ENCODE results near the gene ATOX1. TPM values are rescaled to one million over a fixed set of nuclear protein-coding genes. Genes with fewer than 3 reads are reported as not detected.
A peak's percentile ranks its signal among the peaks of the same experiment; 100 is the strongest.

The ATOX1 gene
- total and polyA plus RNA-seq, 2 of the 8 experiments (the other 6 are each of a cell fraction or from before 2014, with no cell fraction given) = 79.9 to 232 TPM

DNA sequence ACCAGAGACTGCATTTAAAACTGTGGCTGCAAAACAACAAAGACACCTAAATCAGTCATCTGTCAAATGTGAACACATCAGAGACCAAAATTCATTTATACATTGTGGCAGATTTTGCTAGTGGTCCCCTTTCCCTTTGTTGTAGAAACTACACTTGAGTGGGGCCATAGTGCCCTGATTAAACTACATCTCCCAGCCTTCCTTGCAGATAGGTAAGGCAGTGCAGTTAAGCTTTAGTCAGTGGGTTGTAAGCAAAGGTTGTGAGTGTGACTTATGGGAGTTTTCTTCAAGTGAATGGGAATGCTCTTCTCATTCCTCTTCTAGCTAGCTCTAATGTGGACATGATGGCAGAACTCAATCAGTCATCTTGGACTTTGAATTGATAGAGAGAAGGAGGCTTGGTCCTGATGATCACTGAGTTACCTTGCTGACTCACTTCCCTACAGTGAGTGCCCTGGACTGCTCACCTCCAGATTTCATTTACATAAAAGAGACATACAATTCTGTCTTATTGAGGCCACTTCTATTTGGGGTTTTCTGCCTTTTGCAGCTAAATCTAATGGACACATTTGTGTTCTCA is 36.5 kb downstream of the ATOX1 start (continued):
- TF ChIP-seq, protein P1, sequence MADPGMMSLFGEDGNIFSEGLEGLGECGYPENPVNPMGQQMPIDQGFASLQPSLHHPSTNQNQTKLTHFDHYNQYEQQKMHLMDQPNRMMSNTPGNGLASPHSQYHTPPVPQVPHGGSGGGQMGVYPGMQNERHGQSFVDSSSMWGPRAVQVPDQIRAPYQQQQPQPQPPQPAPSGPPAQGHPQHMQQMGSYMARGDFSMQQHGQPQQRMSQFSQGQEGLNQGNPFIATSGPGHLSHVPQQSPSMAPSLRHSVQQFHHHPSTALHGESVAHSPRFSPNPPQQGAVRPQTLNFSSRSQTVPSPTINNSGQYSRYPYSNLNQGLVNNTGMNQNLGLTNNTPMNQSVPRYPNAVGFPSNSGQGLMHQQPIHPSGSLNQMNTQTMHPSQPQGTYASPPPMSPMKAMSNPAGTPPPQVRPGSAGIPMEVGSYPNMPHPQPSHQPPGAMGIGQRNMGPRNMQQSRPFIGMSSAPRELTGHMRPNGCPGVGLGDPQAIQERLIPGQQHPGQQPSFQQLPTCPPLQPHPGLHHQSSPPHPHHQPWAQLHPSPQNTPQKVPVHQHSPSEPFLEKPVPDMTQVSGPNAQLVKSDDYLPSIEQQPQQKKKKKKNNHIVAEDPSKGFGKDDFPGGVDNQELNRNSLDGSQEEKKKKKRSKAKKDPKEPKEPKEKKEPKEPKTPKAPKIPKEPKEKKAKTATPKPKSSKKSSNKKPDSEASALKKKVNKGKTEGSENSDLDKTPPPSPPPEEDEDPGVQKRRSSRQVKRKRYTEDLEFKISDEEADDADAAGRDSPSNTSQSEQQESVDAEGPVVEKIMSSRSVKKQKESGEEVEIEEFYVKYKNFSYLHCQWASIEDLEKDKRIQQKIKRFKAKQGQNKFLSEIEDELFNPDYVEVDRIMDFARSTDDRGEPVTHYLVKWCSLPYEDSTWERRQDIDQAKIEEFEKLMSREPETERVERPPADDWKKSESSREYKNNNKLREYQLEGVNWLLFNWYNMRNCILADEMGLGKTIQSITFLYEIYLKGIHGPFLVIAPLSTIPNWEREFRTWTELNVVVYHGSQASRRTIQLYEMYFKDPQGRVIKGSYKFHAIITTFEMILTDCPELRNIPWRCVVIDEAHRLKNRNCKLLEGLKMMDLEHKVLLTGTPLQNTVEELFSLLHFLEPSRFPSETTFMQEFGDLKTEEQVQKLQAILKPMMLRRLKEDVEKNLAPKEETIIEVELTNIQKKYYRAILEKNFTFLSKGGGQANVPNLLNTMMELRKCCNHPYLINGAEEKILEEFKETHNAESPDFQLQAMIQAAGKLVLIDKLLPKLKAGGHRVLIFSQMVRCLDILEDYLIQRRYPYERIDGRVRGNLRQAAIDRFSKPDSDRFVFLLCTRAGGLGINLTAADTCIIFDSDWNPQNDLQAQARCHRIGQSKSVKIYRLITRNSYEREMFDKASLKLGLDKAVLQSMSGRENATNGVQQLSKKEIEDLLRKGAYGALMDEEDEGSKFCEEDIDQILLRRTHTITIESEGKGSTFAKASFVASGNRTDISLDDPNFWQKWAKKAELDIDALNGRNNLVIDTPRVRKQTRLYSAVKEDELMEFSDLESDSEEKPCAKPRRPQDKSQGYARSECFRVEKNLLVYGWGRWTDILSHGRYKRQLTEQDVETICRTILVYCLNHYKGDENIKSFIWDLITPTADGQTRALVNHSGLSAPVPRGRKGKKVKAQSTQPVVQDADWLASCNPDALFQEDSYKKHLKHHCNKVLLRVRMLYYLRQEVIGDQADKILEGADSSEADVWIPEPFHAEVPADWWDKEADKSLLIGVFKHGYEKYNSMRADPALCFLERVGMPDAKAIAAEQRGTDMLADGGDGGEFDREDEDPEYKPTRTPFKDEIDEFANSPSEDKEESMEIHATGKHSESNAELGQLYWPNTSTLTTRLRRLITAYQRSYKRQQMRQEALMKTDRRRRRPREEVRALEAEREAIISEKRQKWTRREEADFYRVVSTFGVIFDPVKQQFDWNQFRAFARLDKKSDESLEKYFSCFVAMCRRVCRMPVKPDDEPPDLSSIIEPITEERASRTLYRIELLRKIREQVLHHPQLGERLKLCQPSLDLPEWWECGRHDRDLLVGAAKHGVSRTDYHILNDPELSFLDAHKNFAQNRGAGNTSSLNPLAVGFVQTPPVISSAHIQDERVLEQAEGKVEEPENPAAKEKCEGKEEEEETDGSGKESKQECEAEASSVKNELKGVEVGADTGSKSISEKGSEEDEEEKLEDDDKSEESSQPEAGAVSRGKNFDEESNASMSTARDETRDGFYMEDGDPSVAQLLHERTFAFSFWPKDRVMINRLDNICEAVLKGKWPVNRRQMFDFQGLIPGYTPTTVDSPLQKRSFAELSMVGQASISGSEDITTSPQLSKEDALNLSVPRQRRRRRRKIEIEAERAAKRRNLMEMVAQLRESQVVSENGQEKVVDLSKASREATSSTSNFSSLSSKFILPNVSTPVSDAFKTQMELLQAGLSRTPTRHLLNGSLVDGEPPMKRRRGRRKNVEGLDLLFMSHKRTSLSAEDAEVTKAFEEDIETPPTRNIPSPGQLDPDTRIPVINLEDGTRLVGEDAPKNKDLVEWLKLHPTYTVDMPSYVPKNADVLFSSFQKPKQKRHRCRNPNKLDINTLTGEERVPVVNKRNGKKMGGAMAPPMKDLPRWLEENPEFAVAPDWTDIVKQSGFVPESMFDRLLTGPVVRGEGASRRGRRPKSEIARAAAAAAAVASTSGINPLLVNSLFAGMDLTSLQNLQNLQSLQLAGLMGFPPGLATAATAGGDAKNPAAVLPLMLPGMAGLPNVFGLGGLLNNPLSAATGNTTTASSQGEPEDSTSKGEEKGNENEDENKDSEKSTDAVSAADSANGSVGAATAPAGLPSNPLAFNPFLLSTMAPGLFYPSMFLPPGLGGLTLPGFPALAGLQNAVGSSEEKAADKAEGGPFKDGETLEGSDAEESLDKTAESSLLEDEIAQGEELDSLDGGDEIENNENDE (IDR thresholded peaks at IDR 0.05; ENCODE audit: insufficient replicate concordance, low read length) = no peak
- TF ChIP-seq, protein P2, sequence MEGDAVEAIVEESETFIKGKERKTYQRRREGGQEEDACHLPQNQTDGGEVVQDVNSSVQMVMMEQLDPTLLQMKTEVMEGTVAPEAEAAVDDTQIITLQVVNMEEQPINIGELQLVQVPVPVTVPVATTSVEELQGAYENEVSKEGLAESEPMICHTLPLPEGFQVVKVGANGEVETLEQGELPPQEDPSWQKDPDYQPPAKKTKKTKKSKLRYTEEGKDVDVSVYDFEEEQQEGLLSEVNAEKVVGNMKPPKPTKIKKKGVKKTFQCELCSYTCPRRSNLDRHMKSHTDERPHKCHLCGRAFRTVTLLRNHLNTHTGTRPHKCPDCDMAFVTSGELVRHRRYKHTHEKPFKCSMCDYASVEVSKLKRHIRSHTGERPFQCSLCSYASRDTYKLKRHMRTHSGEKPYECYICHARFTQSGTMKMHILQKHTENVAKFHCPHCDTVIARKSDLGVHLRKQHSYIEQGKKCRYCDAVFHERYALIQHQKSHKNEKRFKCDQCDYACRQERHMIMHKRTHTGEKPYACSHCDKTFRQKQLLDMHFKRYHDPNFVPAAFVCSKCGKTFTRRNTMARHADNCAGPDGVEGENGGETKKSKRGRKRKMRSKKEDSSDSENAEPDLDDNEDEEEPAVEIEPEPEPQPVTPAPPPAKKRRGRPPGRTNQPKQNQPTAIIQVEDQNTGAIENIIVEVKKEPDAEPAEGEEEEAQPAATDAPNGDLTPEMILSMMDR (IDR thresholded peaks at IDR 0.05; ENCODE audit: control extremely low read depth in 1 of 3, insufficient read depth in 1 of 3, low read depth in 1 of 3, low read length in 3 of 3) = no peak
- TF ChIP-seq SIX5 (IDR thresholded peaks at IDR 0.05; ENCODE audit: low read depth, low read length) (peak; percentile 37), CEBPB (IDR thresholded peaks at IDR 0.05; ENCODE audit: low read depth, low read length) (no peak), EZH2 (IDR thresholded peaks at IDR 0.05; ENCODE audit: low read depth, low read length, severe bottlenecking) (no peak), YY1 (IDR thresholded peaks at IDR 0.05; ENCODE audit: low read depth, low read length) (0 out of 2 replicates have a peak, but pooled peaks have one; percentile 28)

Measured in H1 (cell line).